GM19023 (cell line): Measurements from ENCODE around the gene TOP3A.
A peak's percentile ranks its signal among the peaks of the same experiment; 100 is the strongest.
"Not testable (repeated sequence)": the region's sequence is repeated elsewhere in the genome, so short reads cannot be mapped to it uniquely, and the experiment has no call there.

ENCODE experiments used
- ATAC-seq: cut with Tn5 transposase; IDR thresholded peaks from one replicate; pipeline ENCODE4 v1.9.1; 2021; ENCODE audit warnings: mild to moderate bottlenecking, moderate library complexity; ENCODE audit not compliant: unreplicated experiment

Gene TOP3A

GRCh38 chr17:18324140-18325050 is 9.6 kb upstream of the TOP3A start:
- ATAC-seq = no peak

GRCh38 chr17:18323507-18324139 is 8.8 kb upstream of the TOP3A start:
- no peak for ATAC-seq

DNA sequence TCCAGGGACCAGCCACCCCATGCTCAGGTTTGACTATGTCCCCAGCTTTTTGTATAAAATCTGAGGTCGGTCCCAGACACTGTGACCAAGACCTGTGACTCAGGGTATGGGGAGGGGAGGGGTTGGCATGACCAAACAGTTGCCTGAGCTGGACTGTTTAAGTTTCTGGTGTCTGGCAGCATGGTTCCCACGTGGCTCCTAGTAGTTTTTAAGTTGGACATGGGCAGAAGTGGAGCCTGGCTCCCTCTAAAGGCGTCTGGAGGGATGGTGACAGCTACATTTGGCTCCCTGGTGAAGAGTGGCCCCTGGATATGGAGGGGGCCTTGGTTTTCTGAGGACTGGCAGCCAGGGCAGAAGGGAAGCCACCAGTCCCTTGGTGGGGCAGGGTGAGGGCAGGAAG is 8.2 kb upstream of the TOP3A start:
- no peak for ATAC-seq

DNA sequence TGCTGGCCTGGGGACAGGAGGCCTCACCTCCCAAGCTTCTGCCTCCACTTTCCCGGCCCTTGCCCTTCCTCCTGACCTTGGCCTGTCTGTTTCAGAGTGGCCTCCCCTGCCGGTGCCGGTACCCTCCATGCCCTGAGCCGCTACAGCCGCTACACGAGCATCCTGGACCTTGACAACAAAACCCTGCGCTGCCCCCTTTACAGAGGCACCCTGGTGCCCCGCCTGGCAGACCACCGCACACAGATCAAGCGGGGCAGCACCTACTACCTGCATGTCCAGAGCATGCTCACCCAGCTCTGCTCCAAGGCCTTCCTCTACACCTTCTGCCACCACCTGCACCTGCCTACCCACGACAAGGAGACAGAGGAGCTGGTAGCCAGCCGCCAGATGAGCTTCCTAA is 7.7 kb upstream of the TOP3A start:
- ATAC-seq = no peak

- no peak for ATAC-seq
These were observed 6.5 kb upstream of the TOP3A start for GRCh38 chr17:18321309-18321708.

GRCh38 chr17:18320301-18320700 is 5.5 kb upstream of the TOP3A start:
- ATAC-seq = no peak

GRCh38 chr17:18319604-18320256 is 4.9 kb upstream of the TOP3A start:
- no peak for ATAC-seq

- ATAC-seq = no peak
These were observed 4.1 kb upstream of the TOP3A start for GRCh38 chr17:18318771-18319450.

- no peak for ATAC-seq
These were observed 3.3 kb upstream of the TOP3A start for GRCh38 chr17:18318117-18318516.

DNA sequence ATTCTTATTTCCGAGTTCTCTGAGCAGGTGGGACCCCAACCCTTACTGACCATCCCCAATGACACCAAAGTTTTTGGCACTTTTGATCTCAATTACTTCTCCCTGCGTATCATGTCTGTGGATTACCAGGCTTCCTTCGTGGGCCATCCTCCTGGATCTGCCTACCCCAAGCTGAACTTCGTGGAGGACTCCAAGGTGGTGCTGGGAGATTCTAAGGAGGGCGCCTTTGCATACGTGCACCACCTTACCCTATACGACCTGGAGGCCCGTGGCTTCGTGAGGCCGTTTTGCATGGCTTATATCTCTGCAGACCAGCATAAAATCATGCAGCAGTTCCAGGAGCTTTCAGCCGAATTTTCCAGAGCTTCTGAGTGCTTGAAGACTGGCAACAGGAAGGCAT is 1.2 kb upstream of the TOP3A start:
- ATAC-seq = no peak

GRCh38 chr17:18315562-18315922 is 748 bp upstream of the TOP3A start:
- ATAC-seq = no peak

DNA sequence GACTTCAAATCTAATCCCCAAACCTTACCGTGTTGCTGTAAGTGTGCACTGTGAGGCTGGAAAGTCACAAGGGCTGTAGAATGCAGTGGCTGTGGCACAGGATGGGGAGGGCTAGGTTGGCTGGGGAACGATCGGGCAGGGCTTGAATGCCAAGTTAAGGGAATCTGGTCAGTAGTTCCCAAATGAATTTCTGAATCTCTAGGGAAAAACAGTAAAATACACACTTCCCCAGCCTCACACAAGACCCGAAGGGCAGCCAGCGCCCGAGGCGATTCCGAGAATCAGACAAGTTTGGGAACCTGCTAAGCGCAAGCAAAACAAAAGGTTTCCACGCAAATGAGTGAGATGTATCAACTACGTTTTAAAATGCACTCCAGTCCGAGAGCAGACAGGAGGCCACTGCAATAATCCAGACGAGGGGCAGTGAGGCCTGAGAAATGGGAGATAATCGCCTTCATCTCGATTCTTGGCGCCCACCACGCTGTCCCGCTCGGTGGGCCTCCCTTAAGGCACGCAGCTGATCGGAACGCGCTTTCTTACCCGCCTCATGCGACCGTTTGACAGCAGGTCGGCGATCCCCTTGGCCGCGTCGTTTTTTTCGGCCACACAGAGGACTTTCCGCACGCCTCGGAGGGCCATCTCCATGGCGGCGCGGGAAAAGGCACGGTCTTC is 599 bp downstream of the TOP3A start:
- peak; percentile 6 for ATAC-seq

- ATAC-seq = no peak
These were observed 5.6 kb downstream of the TOP3A start for GRCh38 chr17:18309202-18309601.

DNA sequence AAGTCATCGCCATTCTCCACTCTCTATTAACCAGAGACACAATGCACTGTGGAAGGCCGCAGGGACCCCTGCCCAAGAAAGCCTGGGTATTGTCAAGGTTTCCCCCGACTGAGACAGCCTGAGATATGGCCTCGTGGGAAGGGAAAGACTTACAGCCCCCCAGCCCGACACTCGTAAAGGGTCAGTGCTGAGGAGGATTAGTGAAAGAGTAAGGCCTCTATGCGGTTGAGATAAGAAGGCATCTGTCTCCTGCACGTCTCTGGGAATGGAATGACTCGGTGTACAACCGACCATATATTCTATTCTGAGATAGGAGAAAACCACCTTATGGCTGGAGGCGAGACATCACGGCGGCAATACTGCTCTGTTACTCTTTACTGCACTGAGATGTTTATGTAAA is 11.6 kb downstream of the TOP3A start:
- ATAC-seq = not testable (repeated sequence)

GRCh38 chr17:18300725-18301480 is 13.9 kb downstream of the TOP3A start:
- no peak for ATAC-seq

DNA sequence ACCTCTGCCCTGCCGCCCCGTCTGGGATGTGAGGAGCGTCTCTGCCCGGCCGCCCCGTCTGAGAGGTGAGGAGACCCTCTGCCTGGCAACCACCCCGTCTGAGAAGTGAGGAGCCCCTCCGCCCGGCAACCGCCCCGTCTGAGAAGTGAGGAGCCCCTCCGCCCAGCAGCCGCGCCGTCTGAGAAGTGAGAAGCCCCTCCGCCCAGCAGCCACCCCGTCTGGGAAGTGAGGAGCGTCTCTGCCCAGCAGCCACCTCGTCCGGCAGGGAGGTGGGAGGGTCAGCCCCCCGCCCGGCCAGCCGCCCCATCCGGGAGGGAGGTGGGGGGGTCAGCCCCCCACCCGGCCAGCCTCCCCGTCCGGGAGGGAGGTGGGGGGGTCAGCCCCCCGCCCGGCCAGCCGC is 16.7 kb downstream of the TOP3A start:
- ATAC-seq = not testable (repeated sequence)

GRCh38 chr17:18291718-18292540 is 22.9 kb downstream of the TOP3A start:
- no peak for ATAC-seq

- no peak for ATAC-seq
These were observed 29.5 kb downstream of the TOP3A start for GRCh38 chr17:18285296-18285695.

DNA sequence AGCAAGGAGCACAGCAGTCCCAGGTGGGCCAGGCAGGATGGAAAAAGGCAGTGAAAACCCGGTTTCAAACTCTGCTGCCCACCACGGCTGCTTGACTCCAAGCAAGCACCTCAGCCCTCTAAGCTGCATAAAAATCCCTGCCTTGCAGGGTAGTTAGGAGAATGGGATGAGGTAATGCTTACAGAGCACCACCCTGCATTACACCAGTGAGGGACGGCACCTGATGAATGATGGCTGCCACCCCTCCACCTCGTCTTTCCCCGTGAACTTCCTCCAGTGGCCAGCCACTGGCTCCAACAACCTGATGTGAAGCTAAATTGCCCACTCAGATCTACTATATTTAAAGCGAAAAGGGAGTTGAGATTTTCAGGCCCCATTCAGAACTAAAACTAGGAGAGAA is 33.0 kb downstream of the TOP3A start:
- no peak for ATAC-seq
